Endothelial cell of umbilical vein (primary cell): Measurements from ENCODE around the gene G3BP1. TPM values are rescaled to one million over a fixed set of nuclear protein-coding genes. Genes with fewer than 3 reads are reported as not detected.

Experiments
- BruUV-seq: library from RNA; stranded (reverse); fragments of 400-500 nt; replicated peaks from 2 replicates; lab custom pipeline; 2021; lab: Mats Ljungman, UMichigan
- CTCF ChIA-PET: fragments of 300-600, 350-600 bp; sonication (Branson Sonifier 250); formaldehyde crosslinking; loops from one replicate; lab custom pipeline; 2021; ENCODE audit warnings: antibody characterized with exemption, inconsistent platforms; lab: Charles Lee
- POLR2A ChIA-PET: fragments of 300-600, 350-600 bp; sonication (Branson Sonifier 250); formaldehyde crosslinking; loops from one replicate; lab custom pipeline; 2021; ENCODE audit warnings: antibody characterized with exemption, inconsistent platforms; lab: Charles Lee
- DNase-seq: peaks from one replicate; pipeline ENCODE4 v3.0.0-alpha.2; 2011; ENCODE audit warnings: low read depth, low spot score
- FAIRE-seq: peaks from 2 replicates; lab custom pipeline; 2011; peaks lifted over from hg19 to GRCh38; lab: Jason Lieb, UNC
- H2AFZ ChIP-seq: 2 replicates; pipeline ENCODE4 v1.6.0; 2012; ENCODE audit warnings: low read depth, low read length, control low read depth, inconsistent platforms
- H3K27ac ChIP-seq: 2 replicates; pipeline ENCODE4 v1.5.1; 2011; ENCODE audit warnings: low read depth, mild to moderate bottlenecking, control low read depth, low read length, moderate library complexity; ENCODE audit not compliant: insufficient read depth
- H3K27me3 ChIP-seq, 2 experiments: 2 replicates each; pipeline versions ENCODE4 v1.6.0 to v1.6.1; 2011; ENCODE audit warnings: low read length in 2 of 2, mixed read lengths in 1 of 2; ENCODE audit not compliant: control insufficient read depth in 2 of 2, insufficient read depth in 2 of 2
- H3K36me3 ChIP-seq, 2 experiments: 2 replicates in 1 of 2; 3 replicates in 1 of 2; pipeline ENCODE4 v1.5.1; 2011; ENCODE audit warnings: low read length in 2 of 2, mild to moderate bottlenecking in 1 of 2, moderate library complexity in 1 of 2; ENCODE audit not compliant: control insufficient read depth in 2 of 2, insufficient read depth in 2 of 2; ENCODE audit errors: extremely low read depth in 1 of 2
- H3K4me1 ChIP-seq: 3 replicates; pipeline ENCODE4 v1.5.1; 2011; ENCODE audit warnings: mild to moderate bottlenecking, low read length; ENCODE audit not compliant: control insufficient read depth, insufficient read depth; ENCODE audit errors: extremely low read depth
- H3K4me2 ChIP-seq: 2 replicates; pipeline ENCODE4 v1.6.1; 2011; ENCODE audit warnings: low read length, control low read depth, mixed read lengths; ENCODE audit not compliant: insufficient read depth
- H3K4me3 ChIP-seq, 3 experiments: fragments of 200-600 bp in 1 of 3; sonication (generic), shearing (Covaris generic) in 1 of 3; replicated peaks in 1 of 3; 2 replicates each; pipeline ENCODE4 v1.5.1; 2011 to 2016; ENCODE audit warnings: control low read depth in 3 of 3, low read length in 3 of 3, mild to moderate bottlenecking in 2 of 3, inconsistent platforms in 1 of 3, low read depth in 1 of 3, moderate library complexity in 1 of 3; ENCODE audit not compliant: insufficient read depth in 1 of 3
- H3K79me2 ChIP-seq: 2 replicates; pipeline ENCODE4 v1.6.0; 2012; ENCODE audit warnings: low read length, inconsistent platforms; ENCODE audit not compliant: control insufficient read depth, insufficient read depth
- H3K9ac ChIP-seq: replicated peaks from 2 replicates; pipeline ENCODE3; 2011; ENCODE audit warnings: low read length, control low read depth; ENCODE audit not compliant: insufficient read depth; ENCODE audit errors: extremely low read depth
- H3K9me1 ChIP-seq: replicated peaks from 3 replicates; pipeline ENCODE4 v1.6.0; 2011; ENCODE audit warnings: mild to moderate bottlenecking, low read length; ENCODE audit not compliant: control insufficient read depth, insufficient read depth; ENCODE audit errors: extremely low read depth
- H3K9me3 ChIP-seq: replicated peaks from 2 replicates; pipeline ENCODE4 v1.5.1; 2012; ENCODE audit warnings: low read length, inconsistent platforms; ENCODE audit not compliant: control insufficient read depth, insufficient read depth
- H4K20me1 ChIP-seq: replicated peaks from 2 replicates; pipeline ENCODE3; 2011; ENCODE audit warnings: mild to moderate bottlenecking, low read length; ENCODE audit not compliant: control insufficient read depth, insufficient read depth; ENCODE audit errors: extremely low read depth
- JUN ChIP-seq: IDR thresholded peaks from 2 replicates; pipeline ENCODE4 v1.6.1; 2011; ENCODE audit warnings: borderline replicate concordance, low read depth; ENCODE audit not compliant: insufficient read length, insufficient read depth
- POLR2A ChIP-seq: IDR thresholded peaks from 2 replicates; pipeline ENCODE4 v1.6.1; 2012; ENCODE audit warnings: low read depth, mild to moderate bottlenecking, control low read depth, low read length
- POLR2AphosphoS5 ChIP-seq: IDR thresholded peaks from 2 replicates; pipeline ENCODE4 v1.6.1; 2012; ENCODE audit warnings: low read depth, mild to moderate bottlenecking, control low read depth, low read length, moderate library complexity; ENCODE audit not compliant: insufficient read depth
- dilution Hi-C: fragments of 300-500 bp; cut with MboI; formaldehyde crosslinking; loops from one replicate; pipeline ENCODE4 v1.15.0; 2019; ENCODE audit warnings: low sequenced_read_pairs; ENCODE audit not compliant: extremely low pct_ligation_motif_present
- intact Hi-C: fragments of 100-400 bp; cut with micrococcal nuclease; formaldehyde crosslinking; loops from one replicate; pipeline ENCODE4 v1.10.0; 2022
- polyA plus RNA-seq, 4 experiments: library from polyadenylated mRNA; depleted of rRNA in 3 of 4; stranded (reverse) in 3 of 4; unstranded in 1 of 4; fragments of >200 nt; gene quantifications; 2 replicates each; pipeline versions ENCODE4 v1.2.1 to v1.2.3, GENCODE V29; 2011 to 2012; ENCODE audit warnings: missing spikeins in 1 of 4
- total RNA-seq: library from RNA; stranded (reverse); gene quantifications from 2 replicates; pipeline ENCODE4 v1.2.3, GENCODE V29; 2021

Gene G3BP1
- total and polyA plus RNA-seq, 2 donors (not counting 3 experiments of a cell fraction or from before 2014, with no cell fraction given) = 50.5 to 262 TPM

- H4K20me1 ChIP-seq = peaks cover 17% of the 10 kb centered on the region
- CTCF ChIA-PET = interaction anchor here (0.8 to 3.0 kb wide), 6 partner anchors 9 to 120 kb away, joined by 3 to 25 read pairs (median 4); partner anchors contain the start of gene ATOX1
These were observed 1.2 kb downstream of the G3BP1 start for GRCh38 chr5:151772846-151773561.

GRCh38 chr5:151773951-151774350, 2.2 kb downstream of the G3BP1 start:
- DNase-seq = peak; percentile 18
- Histone ChIP-seq H3K9ac (peak overlapping the region; percentile 78), H3K4me1 (peaks cover 32% of the 10 kb centered on the region), H3K9me1 (no peaks in the 10 kb centered on the region), H3K9me3 (no peaks in the 10 kb centered on the region), H3K79me2 (peaks cover 69% of the 10 kb centered on the region), H3K27me3 (no peaks in the 10 kb centered on the region), H4K20me1 (peaks cover 17% of the 10 kb centered on the region), H3K4me3 (peak overlapping the region; percentile 27 to 85 (median 65)), H2AFZ (no peak overlapping the region), H3K27ac (peak overlapping the region; percentile 14), H3K4me2 (peak overlapping the region; percentile 97), H3K36me3 (peaks cover 2% of the 10 kb centered on the region in 2 experiments)
- dilution Hi-C loops (no loop called here), intact Hi-C loops (loop anchor here (1.0 to 10.0 kb wide), 2 partner anchors 8 to 519 kb away; partner anchors contain the start of gene GM2A)
- peak; percentile 37 for FAIRE-seq
- CTCF ChIA-PET = interaction anchor here (0.7 to 1.4 kb wide), 4 partner anchors 8 to 52 kb away, joined by 3 to 7 read pairs (median 4); no protein-coding TSS in a partner anchor
- no peak for TF ChIP-seq JUN
- TF ChIP-seq POLR2AphosphoS5 = no peak
- TF ChIP-seq POLR2A = no peak
- BruUV-seq = no TSS peak
- POLR2A ChIA-PET = interaction anchor here (0.6 kb wide), 1 partner anchor 11 kb away, joined by 3 read pairs; no protein-coding TSS in a partner anchor

More at GRCh38 chr5:151772846-151773561, 1.2 kb downstream of the G3BP1 start:
- Histone ChIP-seq H3K4me2 (peak overlapping the region; percentile 97), H2AFZ (no peak overlapping the region), H3K27ac (peak overlapping the region; percentile 21), H3K4me3 (peak overlapping the region; percentile 62 to 85 (median 65)), H3K27me3 (no peaks in the 10 kb centered on the region), H3K9me1 (no peaks in the 10 kb centered on the region), H3K79me2 (peaks cover 60% of the 10 kb centered on the region), H3K4me1 (peaks cover 32% of the 10 kb centered on the region), H3K36me3 (peaks cover under 1 to 2% of the 10 kb centered on the region in 2 experiments), H3K9ac (peak overlapping the region; percentile 78), H3K9me3 (no peaks in the 10 kb centered on the region)
- DNase-seq = peak; percentile 49
- POLR2A ChIA-PET = interaction anchor here (0.6 to 0.7 kb wide), 3 partner anchors 10 to 26 kb away, joined by 3 to 9 read pairs (median 5); no protein-coding TSS in a partner anchor
- FAIRE-seq = peak; percentile 63
- TSS peak; percentile 24 for BruUV-seq
- dilution Hi-C loops (no loop called here), intact Hi-C loops (loop anchor here (1.0 to 10.0 kb wide), 2 partner anchors 9 to 518 kb away; partner anchors contain the start of gene GM2A)
- TF ChIP-seq POLR2A (peak; percentile 38), JUN (no peak)
